Measurements from ENCODE around the gene CAVIN3.

DNA sequence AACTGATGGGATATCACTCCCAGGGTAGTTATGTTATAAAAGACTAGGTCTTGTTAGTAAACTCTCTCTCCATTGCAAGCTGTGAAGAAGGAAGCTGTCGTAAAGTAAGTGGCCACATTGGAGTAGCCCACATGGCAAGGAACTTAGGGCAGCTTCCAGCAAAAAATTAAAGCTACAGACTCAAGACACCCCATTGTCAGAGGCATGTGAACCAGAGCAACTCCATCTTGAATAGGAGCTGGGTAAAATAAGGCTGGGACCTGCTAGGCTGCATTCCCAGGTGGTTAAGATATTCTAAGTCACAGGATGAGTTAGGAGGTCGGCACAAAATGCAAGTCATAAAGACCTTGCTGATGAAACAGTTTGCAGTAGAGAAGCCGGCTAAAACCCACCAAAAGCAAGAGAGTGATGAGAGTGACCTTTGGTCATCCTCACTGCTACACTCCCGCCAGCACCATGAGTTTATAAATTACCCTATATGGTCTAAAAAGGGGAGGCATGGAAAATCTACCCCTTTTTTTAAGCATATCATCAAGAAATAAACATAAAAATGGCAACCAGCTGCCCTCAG, 36.8 kb downstream of the CAVIN3 start:
- TF ChIP-seq, protein P1, sequence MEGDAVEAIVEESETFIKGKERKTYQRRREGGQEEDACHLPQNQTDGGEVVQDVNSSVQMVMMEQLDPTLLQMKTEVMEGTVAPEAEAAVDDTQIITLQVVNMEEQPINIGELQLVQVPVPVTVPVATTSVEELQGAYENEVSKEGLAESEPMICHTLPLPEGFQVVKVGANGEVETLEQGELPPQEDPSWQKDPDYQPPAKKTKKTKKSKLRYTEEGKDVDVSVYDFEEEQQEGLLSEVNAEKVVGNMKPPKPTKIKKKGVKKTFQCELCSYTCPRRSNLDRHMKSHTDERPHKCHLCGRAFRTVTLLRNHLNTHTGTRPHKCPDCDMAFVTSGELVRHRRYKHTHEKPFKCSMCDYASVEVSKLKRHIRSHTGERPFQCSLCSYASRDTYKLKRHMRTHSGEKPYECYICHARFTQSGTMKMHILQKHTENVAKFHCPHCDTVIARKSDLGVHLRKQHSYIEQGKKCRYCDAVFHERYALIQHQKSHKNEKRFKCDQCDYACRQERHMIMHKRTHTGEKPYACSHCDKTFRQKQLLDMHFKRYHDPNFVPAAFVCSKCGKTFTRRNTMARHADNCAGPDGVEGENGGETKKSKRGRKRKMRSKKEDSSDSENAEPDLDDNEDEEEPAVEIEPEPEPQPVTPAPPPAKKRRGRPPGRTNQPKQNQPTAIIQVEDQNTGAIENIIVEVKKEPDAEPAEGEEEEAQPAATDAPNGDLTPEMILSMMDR (conservative IDR thresholded peaks at IDR 0.05): no peak
- TF ChIP-seq ZFX (IDR thresholded peaks at IDR 0.05): no peak
